ENCODE measurements around the gene AIRE.
"Not testable (repeated sequence)": the region's sequence is repeated elsewhere in the genome, so short reads cannot be mapped to it uniquely, and the experiment has no call there.

GRCh38 chr21:44302573-44303401 lies 17.1 kb downstream of the AIRE start:
- not testable (repeated sequence) for TF ChIP-seq POLR2A, POLR2AphosphoS5 (IDR thresholded peaks at IDR 0.05; ENCODE audit: low read depth, low read length)

Data from GM12891 (cell line).